GM12872 (cell line): ENCODE results near the gene PACSIN1.

ENCODE experiments used
- TF ChIP-seq, protein P1 (sequence below): IDR thresholded peaks from 3 replicates; pipeline ENCODE4 v1.5.1; 2011; ENCODE audit warnings: low read depth, mild to moderate bottlenecking, low read length, moderate library complexity; ENCODE audit not compliant: insufficient read depth

PACSIN1 gene

DNA sequence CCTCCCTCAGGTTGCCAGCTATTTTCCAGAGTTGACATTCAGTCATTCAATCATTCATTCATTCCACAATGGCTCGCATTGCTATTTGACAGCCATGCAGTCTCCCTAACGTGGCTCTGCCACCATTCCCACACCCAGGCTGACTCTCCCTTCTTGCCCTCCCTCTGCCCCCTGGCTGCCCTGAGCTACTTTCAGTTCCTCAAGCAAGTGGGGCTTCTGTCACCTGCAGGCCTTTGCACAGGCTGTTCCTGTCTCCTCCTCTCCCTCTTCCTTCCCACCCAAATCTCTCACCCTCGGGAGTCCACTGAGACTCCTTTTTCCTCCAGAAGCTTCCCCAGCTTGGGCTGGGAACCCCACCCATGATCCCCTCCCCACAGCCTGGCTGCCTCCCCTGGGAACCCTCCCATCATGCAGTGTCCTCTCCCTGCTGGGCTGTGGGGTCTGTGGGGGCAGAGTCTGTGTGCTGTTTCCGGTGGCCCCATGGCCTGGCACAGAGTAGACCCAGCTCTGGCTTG, 2.6 kb downstream of the PACSIN1 start:
- TF ChIP-seq, protein P1, sequence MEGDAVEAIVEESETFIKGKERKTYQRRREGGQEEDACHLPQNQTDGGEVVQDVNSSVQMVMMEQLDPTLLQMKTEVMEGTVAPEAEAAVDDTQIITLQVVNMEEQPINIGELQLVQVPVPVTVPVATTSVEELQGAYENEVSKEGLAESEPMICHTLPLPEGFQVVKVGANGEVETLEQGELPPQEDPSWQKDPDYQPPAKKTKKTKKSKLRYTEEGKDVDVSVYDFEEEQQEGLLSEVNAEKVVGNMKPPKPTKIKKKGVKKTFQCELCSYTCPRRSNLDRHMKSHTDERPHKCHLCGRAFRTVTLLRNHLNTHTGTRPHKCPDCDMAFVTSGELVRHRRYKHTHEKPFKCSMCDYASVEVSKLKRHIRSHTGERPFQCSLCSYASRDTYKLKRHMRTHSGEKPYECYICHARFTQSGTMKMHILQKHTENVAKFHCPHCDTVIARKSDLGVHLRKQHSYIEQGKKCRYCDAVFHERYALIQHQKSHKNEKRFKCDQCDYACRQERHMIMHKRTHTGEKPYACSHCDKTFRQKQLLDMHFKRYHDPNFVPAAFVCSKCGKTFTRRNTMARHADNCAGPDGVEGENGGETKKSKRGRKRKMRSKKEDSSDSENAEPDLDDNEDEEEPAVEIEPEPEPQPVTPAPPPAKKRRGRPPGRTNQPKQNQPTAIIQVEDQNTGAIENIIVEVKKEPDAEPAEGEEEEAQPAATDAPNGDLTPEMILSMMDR, result peak; percentile 2; the same call in 1 of the 3 replicates

DNA sequence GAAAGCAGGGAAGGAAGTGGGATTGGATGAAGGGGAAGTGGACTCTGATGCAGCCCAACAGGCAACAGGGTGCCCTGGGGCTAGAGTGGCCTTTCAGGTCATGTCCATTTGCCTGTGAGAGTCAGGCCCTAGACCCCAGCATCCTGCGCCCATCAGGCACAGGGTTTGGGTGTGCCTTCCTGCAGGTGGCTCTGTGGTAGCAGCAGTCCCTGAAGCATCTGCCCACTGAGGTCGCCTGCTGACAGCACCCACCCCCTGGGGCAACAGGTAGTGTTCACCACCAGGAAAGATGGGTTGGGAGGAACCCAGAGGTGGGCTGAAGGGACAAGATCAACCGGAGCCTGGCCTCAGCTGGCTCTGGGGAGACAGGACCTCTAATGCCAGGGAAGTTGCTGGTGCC, 3.6 kb downstream of the PACSIN1 start:
- TF ChIP-seq, protein P1, result no peak

DNA sequence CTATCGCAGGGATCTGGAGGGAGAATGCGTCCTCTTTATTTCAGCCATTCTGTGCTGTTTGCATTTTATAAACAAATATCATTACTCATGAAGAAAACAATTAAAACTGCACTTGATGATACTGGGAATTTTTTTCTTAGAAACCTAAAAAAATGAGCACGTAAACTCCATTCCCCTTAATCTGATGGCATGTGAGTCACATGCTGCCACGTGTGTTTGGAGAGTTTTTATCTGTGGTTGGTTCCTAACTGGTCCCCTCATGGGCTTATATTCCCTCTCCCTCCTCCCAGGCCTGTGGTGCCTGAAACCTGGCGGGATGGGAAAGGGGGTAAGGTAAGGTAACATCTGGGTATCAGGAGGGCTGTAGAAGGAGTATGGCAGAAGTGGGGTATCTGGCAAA, 6.5 kb downstream of the PACSIN1 start:
- TF ChIP-seq, protein P1, result no peak

DNA sequence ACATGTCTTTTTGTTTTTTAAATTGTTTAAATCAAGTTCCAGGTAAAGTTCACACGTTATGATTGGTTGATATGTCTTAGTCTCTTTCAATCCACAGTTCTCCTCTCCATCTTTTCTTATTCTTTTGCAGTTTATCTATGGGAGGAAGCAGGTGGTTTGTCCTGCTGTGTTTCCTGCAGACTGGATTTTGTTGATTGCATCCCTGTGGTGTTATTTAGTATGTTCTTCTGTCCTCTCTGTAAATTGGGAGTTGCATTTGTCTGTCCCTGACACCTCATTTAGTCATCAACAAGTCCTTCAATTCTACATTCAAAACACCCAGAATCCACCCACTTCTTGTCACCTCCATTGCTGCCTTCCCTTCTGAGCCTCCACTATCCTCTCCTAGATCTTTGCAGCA, 8.1 kb downstream of the PACSIN1 start:
- TF ChIP-seq, protein P1, result no peak

DNA sequence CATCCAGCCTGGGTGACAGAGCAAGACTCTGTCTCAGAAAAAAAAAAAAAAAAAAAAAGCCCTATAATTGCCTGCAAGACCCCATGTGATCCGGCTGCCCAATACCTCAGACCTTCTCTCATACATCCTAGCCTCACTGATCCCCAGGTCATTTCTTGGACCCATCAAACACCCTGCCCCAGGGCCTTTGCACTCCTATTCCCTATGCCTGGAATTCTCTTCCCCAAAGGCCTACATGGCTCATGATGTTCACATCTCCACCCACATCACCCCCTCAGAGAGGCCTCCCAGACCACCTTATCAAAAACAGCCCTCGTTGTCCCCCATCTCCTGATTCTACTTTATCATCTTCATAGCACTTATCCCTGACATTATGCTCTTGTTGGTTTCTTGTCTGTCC, 8.9 kb downstream of the PACSIN1 start:
- TF ChIP-seq, protein P1, result no peak

DNA sequence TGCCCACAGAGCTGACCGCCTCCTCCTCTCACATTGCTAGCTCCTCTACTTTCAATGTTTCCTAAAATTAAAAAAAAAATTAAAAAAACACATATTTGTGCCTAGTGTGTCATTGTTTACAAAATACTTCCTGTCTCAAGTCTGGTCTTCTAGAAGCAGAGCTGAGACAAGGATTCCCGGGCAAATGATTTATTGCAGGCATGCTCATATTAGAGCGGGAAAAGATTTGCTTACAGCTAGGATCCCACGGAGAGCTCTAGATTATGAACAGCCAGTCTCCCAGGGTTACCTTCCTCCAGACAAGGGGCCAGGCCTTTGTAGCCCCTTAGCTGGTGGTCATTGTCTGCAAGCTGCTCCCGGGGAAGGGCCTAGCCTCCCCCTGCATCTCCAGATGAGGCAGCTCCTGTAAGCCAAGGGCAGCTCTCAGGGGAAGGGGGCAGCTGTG, 9.4 kb downstream of the PACSIN1 start:
- TF ChIP-seq, protein P1, result no peak

DNA sequence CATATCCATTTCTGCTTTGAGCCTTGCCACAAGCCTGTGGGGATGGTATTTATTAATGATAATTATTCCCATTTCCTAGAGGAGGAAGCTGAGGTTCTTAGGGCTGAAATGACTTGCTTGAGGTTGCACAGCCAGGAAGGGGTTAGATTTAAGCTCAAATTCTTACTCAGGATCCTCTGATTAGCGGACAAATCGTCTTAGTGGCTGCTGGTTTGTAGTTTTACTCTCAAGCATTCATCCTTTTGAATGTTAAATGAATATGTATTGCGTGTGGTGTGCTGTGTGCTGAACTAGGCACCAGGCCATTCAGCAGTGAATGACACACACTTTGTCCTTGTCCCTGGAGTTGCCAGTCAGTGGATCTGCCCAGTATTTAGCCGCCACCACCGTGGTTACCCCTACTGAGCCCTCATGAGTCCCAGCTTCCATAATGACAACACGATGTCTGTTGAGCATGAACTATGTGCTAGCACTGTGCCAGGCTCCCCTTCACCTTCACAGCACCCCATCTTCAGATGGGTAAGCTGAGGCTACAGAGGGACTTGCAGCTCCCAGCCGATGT, 10.0 kb downstream of the PACSIN1 start:
- TF ChIP-seq, protein P1, result no peak
